Measurements from ENCODE around the gene UGP2.
"Not testable (repeated sequence)": the region's sequence is repeated elsewhere in the genome, so short reads cannot be mapped to it uniquely, and the experiment has no call there.

Gene UGP2

DNA sequence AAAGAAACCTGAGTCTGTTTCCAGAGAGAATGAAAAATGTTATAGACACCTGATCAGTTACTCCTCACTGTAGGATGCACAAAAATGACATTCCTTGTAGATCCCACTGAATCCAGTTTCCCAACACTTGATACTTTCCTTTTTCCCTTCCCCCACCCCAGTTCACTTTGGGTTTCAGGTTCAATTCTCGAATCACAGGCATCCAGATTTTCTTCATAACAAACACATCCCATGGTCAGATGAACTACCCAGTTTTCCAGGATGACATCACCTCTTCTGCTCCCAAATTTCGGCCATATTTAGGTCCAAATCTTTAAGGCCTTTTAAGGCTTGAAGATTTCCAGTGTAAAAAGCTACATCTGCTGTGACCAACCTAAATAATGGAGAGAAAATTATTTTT is 51.5 kb downstream of the UGP2 start:
- no peak for DNase-seq (ENCODE audit: low spot score)

DNA sequence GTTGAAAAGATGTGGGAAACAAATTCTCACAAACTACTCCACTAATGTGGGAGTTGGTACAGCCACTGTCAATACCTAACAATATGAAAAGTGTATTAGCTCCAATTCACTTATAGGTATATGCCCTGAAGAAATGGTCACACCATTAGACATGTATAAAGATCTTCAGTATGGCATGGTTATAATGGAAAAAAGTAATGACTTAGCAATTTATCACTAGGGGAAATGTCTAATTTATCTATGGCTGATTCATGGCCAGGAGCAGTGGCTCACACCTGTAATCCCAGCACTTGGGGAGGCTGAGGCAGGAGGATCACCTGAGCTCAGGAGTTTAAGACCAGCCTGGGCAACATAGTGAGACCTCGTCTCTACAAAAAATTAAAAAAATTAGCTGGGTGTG is 52.5 kb downstream of the UGP2 start:
- DNase-seq (ENCODE audit: low spot score) = no peak

DNA sequence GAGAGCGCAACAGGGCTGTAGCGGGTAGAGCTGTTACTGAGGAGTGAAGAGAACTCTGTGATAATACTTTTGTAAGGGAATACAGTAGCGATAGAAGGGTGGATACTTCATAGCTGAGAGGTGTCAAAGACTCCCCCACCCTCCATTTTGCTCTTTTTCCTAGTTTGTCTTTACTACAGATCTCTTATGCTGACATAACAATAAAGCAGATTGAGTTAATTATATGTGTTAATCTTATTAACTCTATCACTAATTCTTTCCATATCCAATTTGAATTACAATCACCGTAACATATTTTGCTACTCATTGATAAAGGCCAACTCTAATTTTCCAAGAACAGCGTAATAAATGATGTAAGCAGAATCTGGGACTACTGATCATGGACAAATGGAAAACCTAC is 57.1 kb downstream of the UGP2 start:
- no peak for DNase-seq (ENCODE audit: low spot score)

DNA sequence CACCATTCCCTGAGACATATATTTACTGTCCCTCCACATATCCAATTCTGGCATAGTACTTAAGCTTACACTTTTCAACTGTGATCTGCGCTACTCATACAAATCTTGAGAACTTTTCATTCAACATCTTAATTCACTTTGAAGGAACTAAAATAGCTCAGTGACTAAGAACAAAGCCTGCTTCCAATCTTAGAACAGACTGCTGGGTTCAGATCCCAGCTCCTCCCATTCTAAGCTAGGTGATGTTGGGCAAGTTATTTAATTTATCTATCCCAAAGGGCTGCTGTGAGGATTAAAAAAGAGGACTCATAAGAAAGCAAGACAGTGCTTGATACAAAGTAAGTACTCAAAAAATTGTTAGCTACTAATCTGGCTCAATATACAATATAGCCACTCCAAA is 57.9 kb downstream of the UGP2 start:
- no peak for DNase-seq (ENCODE audit: low spot score)

DNA sequence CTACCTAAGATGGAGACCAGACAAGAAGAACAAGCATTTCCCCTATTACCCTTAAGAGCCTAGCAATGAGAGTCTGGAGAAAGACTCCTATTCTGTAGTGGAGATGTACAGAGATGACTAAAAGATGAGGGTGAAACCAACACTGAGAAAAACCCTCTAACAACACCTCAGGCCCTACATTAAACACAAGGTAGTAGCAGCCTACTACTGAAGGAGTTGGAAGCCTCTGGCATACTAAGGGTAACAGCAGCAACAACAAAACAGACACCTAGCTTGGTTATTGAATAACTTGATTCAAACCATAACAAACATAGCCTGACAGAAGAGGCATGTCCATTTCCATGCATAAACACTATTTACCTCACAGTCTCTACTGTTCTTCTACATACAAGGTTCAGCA is 60.5 kb downstream of the UGP2 start:
- DNase-seq (ENCODE audit: low spot score) = no peak

DNA sequence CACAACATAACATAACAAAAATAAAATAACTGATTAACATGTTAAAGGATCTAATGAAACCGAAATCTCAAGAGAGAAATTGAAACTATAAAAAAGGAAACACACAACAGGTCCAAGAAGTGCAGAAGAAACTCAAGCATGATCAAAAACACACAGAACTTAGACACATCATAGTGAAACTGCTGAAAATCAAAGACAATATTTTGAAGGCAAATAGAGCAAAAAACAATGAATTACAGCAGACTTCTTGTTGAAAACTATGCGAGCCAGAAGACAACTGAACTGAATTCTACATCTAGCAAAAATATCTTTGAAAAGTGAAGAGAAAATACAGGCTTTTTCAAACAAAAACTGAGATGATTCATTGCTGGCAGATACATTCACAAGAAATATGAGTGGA is 61.3 kb downstream of the UGP2 start:
- DNase-seq (ENCODE audit: low spot score) = peak; percentile 2

DNA sequence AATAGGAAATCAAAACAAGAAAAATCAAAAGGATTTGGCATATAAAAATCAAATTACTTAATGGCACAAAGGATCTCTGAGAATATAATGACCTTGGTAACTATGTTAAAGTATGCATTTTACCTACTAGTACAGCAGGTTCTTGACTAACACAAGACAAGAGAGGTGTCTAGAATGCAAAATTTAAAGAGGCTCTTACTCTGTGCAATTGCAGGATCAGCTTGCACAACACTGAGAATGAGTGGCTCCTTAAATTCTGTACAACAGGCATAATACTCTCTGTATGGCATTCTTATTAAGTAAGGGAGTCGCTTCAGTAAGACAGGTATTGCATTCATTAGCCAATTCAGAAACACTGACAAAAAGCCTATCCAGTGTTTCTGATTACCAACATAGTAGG is 72.6 kb downstream of the UGP2 start:
- no peak for DNase-seq (ENCODE audit: low spot score)

DNA sequence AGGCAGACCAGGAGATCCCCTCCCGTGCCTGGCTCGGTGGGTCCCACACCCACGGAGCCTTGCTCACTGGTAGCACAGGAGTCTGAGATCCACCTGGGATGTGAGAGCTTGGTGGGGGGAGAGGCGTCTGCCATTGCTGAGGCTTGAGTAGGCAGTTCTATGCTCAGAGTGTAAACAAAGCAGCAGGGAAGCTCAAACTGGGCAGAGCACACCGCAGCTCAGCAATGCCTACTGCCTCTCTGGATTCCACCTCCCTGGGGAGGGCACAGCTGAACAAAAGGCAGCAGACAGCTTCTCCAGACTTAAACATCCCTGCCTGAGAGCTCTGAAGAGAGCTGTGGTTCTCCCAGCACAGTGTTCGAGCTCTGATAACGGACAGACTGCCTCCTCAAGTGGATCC is 85.1 kb downstream of the UGP2 start:
- DNase-seq (ENCODE audit: low spot score) = no peak

DNA sequence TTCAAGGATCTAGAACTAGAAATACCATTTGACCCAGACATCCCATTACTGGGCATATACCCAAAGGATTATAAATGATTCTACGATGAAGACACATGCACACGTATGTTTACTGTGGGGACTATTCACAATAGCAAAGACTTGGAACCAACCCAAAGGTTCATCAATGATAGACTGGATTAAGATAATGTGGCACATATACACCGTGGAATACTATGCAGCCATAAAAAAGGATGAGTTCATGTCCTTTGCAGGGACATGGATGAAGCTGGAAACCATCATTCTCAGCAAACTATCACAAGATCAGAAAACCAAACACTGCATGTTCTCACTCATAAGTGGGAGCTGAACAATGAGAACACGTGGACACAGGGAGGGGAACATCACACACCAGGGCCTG is 90.4 kb downstream of the UGP2 start:
- not testable (repeated sequence) for DNase-seq (ENCODE audit: low spot score)

Data from AG08396 (cell line).